Forelimb muscle (tissue), 1 donor: ENCODE measurements around the gene OLIG2. TPM values are rescaled to one million over a fixed set of nuclear protein-coding genes. Genes with fewer than 3 reads are reported as not detected.

Experiments used
- DNase-seq: peaks from one replicate; pipeline ENCODE4 v3.0.0-alpha.2; 2013; ENCODE audit warnings: low read depth
- polyA plus RNA-seq: library from polyadenylated mRNA; unstranded; fragments of 120-200 nt; gene quantifications from one replicate; pipeline ENCODE4 v1.2.1, GENCODE V29; 2013; ENCODE audit not compliant: insufficient read length

The OLIG2 gene
- polyA plus RNA-seq, 1 donor = not detected

- no peak for DNase-seq
Observed at GRCh38 chr21:33063907-33064622, 38.3 kb downstream of the OLIG2 start.

GRCh38 chr21:33064623-33065390, 39.1 kb downstream of the OLIG2 start:
- no peak for DNase-seq

GRCh38 chr21:33067043-33067442, 41.3 kb downstream of the OLIG2 start:
- no peak for DNase-seq

- DNase-seq = no peak
Observed at GRCh38 chr21:33067457-33067856, 41.7 kb downstream of the OLIG2 start.

GRCh38 chr21:33069243-33069642, 43.5 kb downstream of the OLIG2 start:
- no peak for DNase-seq

GRCh38 chr21:33069645-33069993, 43.9 kb downstream of the OLIG2 start:
- DNase-seq = no peak

- no peak for DNase-seq
Observed at GRCh38 chr21:33069994-33070743, 44.4 kb downstream of the OLIG2 start, which contains the start of gene OLIG1. Gene OLIG1 (plus strand): TSS chr21:33070141. CDS start chr21:33070247, 106 bp downstream.

- no peak for DNase-seq
Observed at GRCh38 chr21:33070744-33070997, 44.9 kb downstream of the OLIG2 start.

- DNase-seq = no peak
Observed at GRCh38 chr21:33070998-33071769, 45.4 kb downstream of the OLIG2 start.

- DNase-seq = no peak
Observed at GRCh38 chr21:33071770-33072306, 46.1 kb downstream of the OLIG2 start.

GRCh38 chr21:33073636-33074035, 47.9 kb downstream of the OLIG2 start:
- no peak for DNase-seq

GRCh38 chr21:33075128-33075527, 49.4 kb downstream of the OLIG2 start:
- DNase-seq = no peak

GRCh38 chr21:33075596-33076195, 50.0 kb downstream of the OLIG2 start:
- DNase-seq = no peak

GRCh38 chr21:33076600-33077329, 51.0 kb downstream of the OLIG2 start:
- DNase-seq = no peak

Other genes with a start within 250 kb of the OLIG2 start
- gene OLIG1, start 44.2 kb downstream of the OLIG2 start, polyA plus RNA-seq = 0.38 TPM
- 10.0 TPM for gene IFNAR2, start 204.0 kb downstream of the OLIG2 start, polyA plus RNA-seq
- gene IL10RB, start 240.4 kb downstream of the OLIG2 start, polyA plus RNA-seq = 16.4 TPM